Spleen (tissue), 11 donors: ENCODE data around the gene CLMP. TPM values are rescaled to one million over a fixed set of nuclear protein-coding genes. Genes with fewer than 3 reads are reported as not detected.

ENCODE experiments used
- DNase-seq: peaks from one replicate; pipeline ENCODE4 v3.0.0-alpha.2; 2020
- H3K27ac ChIP-seq, 8 donors: fragments of 200-600 bp; sonication (generic) in 7 of 8; 1 replicate in 4 of 8; 2 replicates in 4 of 8; pipeline versions ENCODE4 v1.5.0 to v1.8.0; 2016 to 2021; ENCODE audit warnings: inconsistent platforms in 4 of 8, mild to moderate bottlenecking in 4 of 8, moderate library complexity in 1 of 8
- H3K27me3 ChIP-seq, 7 donors: fragments of 200-600 bp; sonication (generic) in 6 of 7; replicated peaks in 1 of 7; 1 replicate in 4 of 7; 2 replicates in 3 of 7; pipeline versions ENCODE4 v1.5.0 to v1.8.0; 2016 to 2021; ENCODE audit warnings: inconsistent platforms in 3 of 7, mild to moderate bottlenecking in 1 of 7
- H3K36me3 ChIP-seq, 6 donors: fragments of 200-600 bp; sonication (generic) in 5 of 6; 1 replicate in 4 of 6; 2 replicates in 2 of 6; pipeline versions ENCODE4 v1.5.0 to v1.8.0; 2016 to 2021; ENCODE audit warnings: inconsistent platforms in 2 of 6
- H3K4me1 ChIP-seq, 6 donors: fragments of 200-600 bp; sonication (generic) in 5 of 6; 1 replicate in 3 of 6; 2 replicates in 3 of 6; pipeline versions ENCODE4 v1.5.0 to v1.8.0; 2016 to 2021; ENCODE audit warnings: inconsistent platforms in 3 of 6
- H3K4me3 ChIP-seq, 8 donors: fragments of 200-600 bp; sonication (generic) in 7 of 8; 1 replicate in 4 of 8; 2 replicates in 4 of 8; pipeline versions ENCODE4 v1.5.0 to v1.8.0; 2016 to 2021; ENCODE audit warnings: inconsistent platforms in 4 of 8, mild to moderate bottlenecking in 4 of 8, moderate library complexity in 2 of 8
- H3K9me3 ChIP-seq, 8 donors: fragments of 200-600 bp; sonication (generic) in 7 of 8; 1 replicate in 4 of 8; 2 replicates in 4 of 8; pipeline versions ENCODE4 v1.5.0 to v1.8.0; 2016 to 2021; ENCODE audit warnings: inconsistent platforms in 4 of 8
- CTCF ChIP-seq, 11 experiments: fragments of 200-600 bp in 7 of 11; fragments of 450-650 bp in 4 of 11; sonication (generic) in 4 of 11; IDR thresholded peaks in 8 of 11; conservative IDR thresholded peaks in 3 of 11; 1 replicate in 7 of 11; 2 replicates in 4 of 11; pipeline versions ENCODE4 v1.4.0 to v1.8.0; 2016 to 2021; ENCODE audit warnings: antibody characterized with exemption in 11 of 11, inconsistent platforms in 4 of 11, mild to moderate bottlenecking in 1 of 11
- POLR2A ChIP-seq, 3 donors: fragments of 450-650 bp; IDR thresholded peaks; one replicate each; pipeline ENCODE4 v1.5.1; 2017; ENCODE audit warnings: antibody characterized with exemption in 3 of 3, mild to moderate bottlenecking in 1 of 3
- POLR2AphosphoS5 ChIP-seq, 3 donors: sonication (generic); formaldehyde crosslinking; IDR thresholded peaks; one replicate each; pipeline ENCODE4 v1.5.1; 2017; ENCODE audit warnings: antibody characterized with exemption in 3 of 3
- WGBS, 5 donors: extraction: QIAGEN DNeasy Blood & Tissue Kit in 3 of 5; methylation state at CpG; one replicate each; pipeline versions ENCODE4 v1.1.5 to v1.1.7; 2013 to 2018; 5-methylcytosine and 5-hydroxymethylcytosine counted together
- intact Hi-C: fragments of 100-400 bp; cut with DNase I; formaldehyde crosslinking; loops from one replicate; pipeline ENCODE4 v1.15.0; 2023; ENCODE audit warnings: low total_unique reads
- polyA plus RNA-seq, 3 donors: library from polyadenylated mRNA; stranded (reverse); fragments of 200-250 nt; gene quantifications; one replicate each; pipeline ENCODE4 v1.2.1, GENCODE V29; 2013
- total RNA-seq, 7 donors: library from RNA; depleted of rRNA in 3 of 7; stranded (reverse); fragments of >200 nt in 3 of 7; fragmentation: NEBNext Ultra II Directional in 4 of 7; extraction: Animal tissue kit (Norgen Biotek cat#: 25700) in 4 of 7; gene quantifications; one replicate each; pipeline versions ENCODE4 v1.1.0 to v1.2.1, GENCODE V29; 2016 to 2021
- donor health status: healthy with polysubstance abuse.
- donor health status: DM: no; HTN: no; CAD: no; lungs with moderate emphysema.
- donor health status: DM: no; HTN: no; CAD: no.
- donor health status: Bipolar disorder and iron deficiency.
- donor health status: healthy.
- donor health status: DM: no; HTN: no; CAD: no.
- donor health status: DM: yes; HTN: yes; CAD: no.

CLMP gene
- total and polyA plus RNA-seq, 10 donors, result 3.1 to 36.5 (median 13.1) TPM

- H3K27ac ChIP-seq, result peak overlapping the region in 3 of 8 donors; percentile 22 to 48 (median 41)
- TF ChIP-seq CTCF (IDR thresholded peaks at IDR 0.05 in 8 of 11, conservative IDR thresholded peaks at IDR 0.05 in 3 of 11) (no peak), POLR2A (IDR thresholded peaks at IDR 0.05) (no peak), POLR2AphosphoS5 (IDR thresholded peaks at IDR 0.05) (no peak)
- H3K36me3 ChIP-seq, result no peaks in the 10 kb centered on the region
- no peaks in the 10 kb centered on the region for H3K9me3 ChIP-seq
- H3K4me3 ChIP-seq, result no peak overlapping the region
- no peaks in the 10 kb centered on the region for H3K4me1 ChIP-seq
- no peaks in the 10 kb centered on the region for H3K27me3 ChIP-seq
- no peak for DNase-seq
- intact Hi-C loops, result no loop called here
- 78 to 88% (median 85%) methylated on average over 7 of the region's 7 CpGs for WGBS, 5 donors
Observed at GRCh38 chr11:123164732-123165450, 30.2 kb downstream of the CLMP start.

GRCh38 chr11:123163621-123164020, 31.4 kb downstream of the CLMP start:
- H3K27me3 ChIP-seq, result no peaks in the 10 kb centered on the region
- DNase-seq, result no peak
- no peaks in the 10 kb centered on the region for H3K36me3 ChIP-seq
- intact Hi-C loops, result no loop called here
- WGBS, 5 donors, result 93 to 96% (median 95%) methylated on average over 4 of the region's 4 CpGs
- no peaks in the 10 kb centered on the region for H3K9me3 ChIP-seq
- no peak overlapping the region for H3K4me3 ChIP-seq
- TF ChIP-seq POLR2AphosphoS5 (IDR thresholded peaks at IDR 0.05) (no peak), CTCF (IDR thresholded peaks at IDR 0.05 in 8 of 11, conservative IDR thresholded peaks at IDR 0.05 in 3 of 11) (no peak), POLR2A (IDR thresholded peaks at IDR 0.05) (no peak)
- peaks cover 0 to 1% (median 0%) of the 10 kb centered on the region in 6 donors for H3K4me1 ChIP-seq
- no peak overlapping the region for H3K27ac ChIP-seq

DNA sequence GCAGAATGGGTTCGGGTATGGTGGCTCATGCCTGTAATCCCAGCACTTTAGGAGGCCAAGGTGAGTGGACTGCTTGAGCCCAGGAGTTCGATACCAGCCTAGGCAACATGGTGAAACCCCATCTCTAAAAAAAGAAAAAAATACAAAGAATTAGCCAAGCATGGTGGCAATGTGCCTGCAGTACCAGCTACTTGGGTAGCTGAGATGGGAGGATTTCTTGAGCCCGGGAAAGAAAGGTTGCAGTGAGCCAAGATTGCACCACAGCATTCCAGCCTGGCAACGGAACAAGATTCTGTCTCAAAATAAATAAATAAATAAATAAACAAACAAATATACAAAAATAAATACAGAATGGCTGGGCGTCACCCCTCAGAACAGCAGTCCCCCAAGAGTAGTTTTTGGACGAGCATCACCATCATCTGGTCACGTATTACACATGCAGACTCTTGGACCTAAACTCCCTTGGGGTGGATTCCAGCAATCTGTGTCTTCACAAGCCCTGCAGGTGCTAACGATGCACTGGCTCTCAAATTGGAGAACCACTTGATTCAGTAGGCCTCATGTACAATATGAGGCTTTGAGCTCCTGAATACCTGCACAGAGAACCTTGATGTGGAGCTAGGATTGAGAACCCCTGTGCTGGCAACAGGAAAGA, 33.5 kb downstream of the CLMP start:
- no peak for DNase-seq
- H3K27ac ChIP-seq, result no peak overlapping the region
- TF ChIP-seq POLR2AphosphoS5 (IDR thresholded peaks at IDR 0.05) (no peak), CTCF (IDR thresholded peaks at IDR 0.05 in 8 of 11, conservative IDR thresholded peaks at IDR 0.05 in 3 of 11) (no peak), POLR2A (IDR thresholded peaks at IDR 0.05) (no peak)
- intact Hi-C loops, result no loop called here
- no peak overlapping the region for H3K4me3 ChIP-seq
- H3K9me3 ChIP-seq, result peaks cover 0 to under 1% (median 0%) of the 10 kb centered on the region in 8 donors
- H3K27me3 ChIP-seq, result no peaks in the 10 kb centered on the region
- H3K4me1 ChIP-seq, result peaks cover 0 to 6% (median 0%) of the 10 kb centered on the region in 6 donors
- no peaks in the 10 kb centered on the region for H3K36me3 ChIP-seq
- WGBS, 5 donors, result 80 to 91% (median 86%) methylated on average over 8 of the region's 8 CpGs

- H3K4me1 ChIP-seq, result peaks cover 0 to 6% (median 0%) of the 10 kb centered on the region in 6 donors
- no peak for DNase-seq
- no peaks in the 10 kb centered on the region for H3K36me3 ChIP-seq
- no peak overlapping the region for H3K27ac ChIP-seq
- WGBS, 5 donors, result 47 to 64% (median 54%) methylated on average over 10 of the region's 10 CpGs
- no peak for TF ChIP-seq POLR2AphosphoS5 (IDR thresholded peaks at IDR 0.05)
- no peak for TF ChIP-seq POLR2A (IDR thresholded peaks at IDR 0.05)
- TF ChIP-seq CTCF (IDR thresholded peaks at IDR 0.05 in 8 of 11, conservative IDR thresholded peaks at IDR 0.05 in 3 of 11), result no peak
- H3K9me3 ChIP-seq, result peaks cover 0 to 9% (median 0%) of the 10 kb centered on the region in 8 donors
- intact Hi-C loops, result no loop called here
- H3K27me3 ChIP-seq, result no peaks in the 10 kb centered on the region
- H3K4me3 ChIP-seq, result no peak overlapping the region
Observed at GRCh38 chr11:123159183-123159857, 35.7 kb downstream of the CLMP start.
